H9 (cell line): ENCODE results near the gene ELFN2. TPM values are rescaled to one million over a fixed set of nuclear protein-coding genes. Genes with fewer than 3 reads are reported as not detected.

Source experiments
- DNase-seq: peaks from one replicate; pipeline ENCODE4 v3.0.0-alpha.2; 2017
- H2AFZ ChIP-seq: one replicate; pipeline ENCODE4 v1.6.1; 2013; ENCODE audit warnings: mild to moderate bottlenecking, low read length, control low read depth, moderate library complexity
- H2AK5ac ChIP-seq: 2 replicates; pipeline ENCODE4 v1.6.1; 2013; ENCODE audit warnings: low read length, control low read depth, mixed read lengths; ENCODE audit not compliant: insufficient read length
- H2BK120ac ChIP-seq: one replicate; pipeline ENCODE4 v1.6.1; 2013; ENCODE audit warnings: low read depth, mild to moderate bottlenecking, low read length, control low read depth, inconsistent platforms; ENCODE audit not compliant: poor library complexity, severe bottlenecking
- H2BK12ac ChIP-seq: 2 replicates; pipeline ENCODE4 v1.6.1; 2013; ENCODE audit warnings: low read length, control low read depth, mixed read lengths, low read depth; ENCODE audit not compliant: insufficient read length
- H2BK15ac ChIP-seq: 2 replicates; pipeline ENCODE4 v1.6.1; 2013; ENCODE audit warnings: low read depth, low read length, control low read depth
- H2BK20ac ChIP-seq: one replicate; pipeline ENCODE4 v1.6.1; 2013; ENCODE audit warnings: low read depth, mild to moderate bottlenecking, low read length, control low read depth, inconsistent platforms; ENCODE audit not compliant: poor library complexity, severe bottlenecking
- H2BK5ac ChIP-seq: 2 replicates; pipeline ENCODE4 v1.6.1; 2013; ENCODE audit warnings: low read length, control low read depth, mixed read lengths; ENCODE audit not compliant: insufficient read length
- H3K14ac ChIP-seq: 2 replicates; pipeline ENCODE4 v1.6.1; 2013; ENCODE audit warnings: low read length, control low read depth; ENCODE audit not compliant: insufficient read depth
- H3K18ac ChIP-seq: 2 replicates; pipeline ENCODE4 v1.6.1; 2013; ENCODE audit warnings: low read depth, mild to moderate bottlenecking, mixed read lengths, low read length, control low read depth; ENCODE audit not compliant: insufficient read length
- H3K23ac ChIP-seq: 2 replicates; pipeline ENCODE4 v1.6.1; 2013; ENCODE audit warnings: low read length, control low read depth, mixed read lengths, low read depth; ENCODE audit not compliant: insufficient read length
- H3K23me2 ChIP-seq: 2 replicates; pipeline ENCODE4 v1.6.1; 2013; ENCODE audit warnings: low read depth, mild to moderate bottlenecking, mixed read lengths, low read length, control low read depth; ENCODE audit not compliant: insufficient read length, poor library complexity, severe bottlenecking
- H3K27ac ChIP-seq: 2 replicates; pipeline ENCODE4 v1.5.1; 2013; ENCODE audit warnings: low read length, control low read depth, mixed read lengths, low read depth; ENCODE audit not compliant: insufficient read length
- H3K27me3 ChIP-seq: 2 replicates; pipeline ENCODE4 v1.6.1; 2013; ENCODE audit warnings: low read length, control low read depth, inconsistent platforms; ENCODE audit not compliant: insufficient read depth
- H3K4ac ChIP-seq: 2 replicates; pipeline ENCODE4 v1.6.1; 2013; ENCODE audit warnings: low read depth, mild to moderate bottlenecking, control low read depth, inconsistent platforms, low read length, moderate library complexity
- H3K4me1 ChIP-seq: 2 replicates; pipeline ENCODE4 v1.6.1; 2013; ENCODE audit warnings: low read length, control low read depth, inconsistent platforms; ENCODE audit not compliant: insufficient read depth
- H3K4me2 ChIP-seq: 2 replicates; pipeline ENCODE4 v1.6.1; 2013; ENCODE audit warnings: low read length, control low read depth, mixed read lengths; ENCODE audit not compliant: insufficient read length, insufficient read depth
- H3K56ac ChIP-seq: 2 replicates; pipeline ENCODE4 v1.6.1; 2013; ENCODE audit warnings: low read depth, mild to moderate bottlenecking, mixed read lengths, low read length, control low read depth; ENCODE audit not compliant: insufficient read length
- H3K79me1 ChIP-seq: 2 replicates; pipeline ENCODE4 v1.6.1; 2013; ENCODE audit warnings: low read depth, mild to moderate bottlenecking, moderate library complexity, low read length, control low read depth, inconsistent platforms; ENCODE audit not compliant: insufficient read depth, poor library complexity, severe bottlenecking
- H3K79me2 ChIP-seq: 2 replicates; pipeline ENCODE4 v1.6.1; 2013; ENCODE audit warnings: low read length, control low read depth, inconsistent platforms; ENCODE audit not compliant: insufficient read depth
- H3K9ac ChIP-seq: 2 replicates; pipeline ENCODE4 v1.6.1; 2013; ENCODE audit warnings: low read length, control low read depth, mixed read lengths; ENCODE audit not compliant: insufficient read length; ENCODE audit errors: extremely low read depth
- H3K9me3 ChIP-seq: one replicate; pipeline ENCODE4 v1.6.1; 2013; ENCODE audit warnings: low read depth, low read length, inconsistent platforms; ENCODE audit not compliant: control insufficient read depth
- H3T11ph ChIP-seq: one replicate; pipeline ENCODE4 v1.6.1; 2013; ENCODE audit warnings: mild to moderate bottlenecking, low read length, control low read depth, inconsistent platforms
- H4K20me1 ChIP-seq: one replicate; pipeline ENCODE4 v1.6.1; 2013; ENCODE audit not compliant: control insufficient read depth, insufficient read length, insufficient read depth
- H4K5ac ChIP-seq: 2 replicates; pipeline ENCODE4 v1.6.1; 2013; ENCODE audit warnings: low read depth, mild to moderate bottlenecking, mixed read lengths, low read length, control low read depth; ENCODE audit not compliant: insufficient read length
- H4K8ac ChIP-seq: replicated peaks from 2 replicates; pipeline ENCODE4 v1.6.1; 2013; ENCODE audit warnings: low read length, control low read depth, mixed read lengths, low read depth; ENCODE audit not compliant: insufficient read length
- H4K91ac ChIP-seq: 2 replicates; pipeline ENCODE4 v1.6.1; 2013; ENCODE audit warnings: low read depth, mild to moderate bottlenecking, moderate library complexity, mixed read lengths, low read length, control low read depth; ENCODE audit not compliant: insufficient read length
- H3K27ac Mint-ChIP-seq, 3 experiments: 2 replicates in 2 of 3; 3 replicates in 1 of 3; pipeline ENCODE4 v1.8.0; 2020 to 2021; ENCODE audit warnings: mixed read lengths in 3 of 3, mild to moderate bottlenecking in 1 of 3, moderate library complexity in 1 of 3
- H3K27me3 Mint-ChIP-seq: 2 replicates; pipeline ENCODE4 v1.8.0; 2021; ENCODE audit warnings: low read depth, mild to moderate bottlenecking, moderate library complexity, mixed read lengths
- H3K36me3 Mint-ChIP-seq, 3 experiments: 2 replicates in 2 of 3; 3 replicates in 1 of 3; pipeline ENCODE4 v1.8.0; 2020 to 2021; ENCODE audit warnings: low read depth in 3 of 3, mixed read lengths in 3 of 3; ENCODE audit not compliant: insufficient read depth in 1 of 3
- H3K4me1 Mint-ChIP-seq, 2 experiments: 2 replicates each; pipeline ENCODE4 v1.8.0; 2020; ENCODE audit warnings: mixed read lengths in 2 of 2
- H3K4me3 Mint-ChIP-seq, 2 experiments: 2 replicates in 1 of 2; 3 replicates in 1 of 2; pipeline ENCODE4 v1.8.0; 2020 to 2021; ENCODE audit warnings: mild to moderate bottlenecking in 2 of 2, mixed read lengths in 2 of 2, moderate library complexity in 1 of 2
- H3K9me3 Mint-ChIP-seq, 2 experiments: 2 replicates in 1 of 2; 3 replicates in 1 of 2; pipeline ENCODE4 v1.8.0; 2020; ENCODE audit warnings: mild to moderate bottlenecking in 2 of 2, mixed read lengths in 2 of 2, moderate library complexity in 1 of 2
- WGBS: extraction: QIAGEN DNeasy Blood & Tissue Kit; methylation state at CpG from one replicate; pipeline ENCODE4 v1.1.7; 2013; ENCODE audit warnings: missing lambda C conversion rate, low lambda C conversion rate, mixed read lengths; ENCODE audit not compliant: insufficient read length; ENCODE audit errors: extremely low coverage; 5-methylcytosine and 5-hydroxymethylcytosine counted together
- total RNA-seq: library from RNA; stranded (reverse); gene quantifications from 2 replicates; pipeline ENCODE4 v1.2.1, GENCODE V29; 2021
- TF ChIP-seq, protein P1 (sequence below): fragments of 200-600 bp; sonication (generic); conservative IDR thresholded peaks from 3 replicates; pipeline ENCODE4 v1.8.0; 2021; ENCODE audit warnings: antibody characterized with exemption, mild to moderate bottlenecking

The ELFN2 gene
- total RNA-seq, 1 experiment from 2014 or later, result 0.70 TPM

DNA sequence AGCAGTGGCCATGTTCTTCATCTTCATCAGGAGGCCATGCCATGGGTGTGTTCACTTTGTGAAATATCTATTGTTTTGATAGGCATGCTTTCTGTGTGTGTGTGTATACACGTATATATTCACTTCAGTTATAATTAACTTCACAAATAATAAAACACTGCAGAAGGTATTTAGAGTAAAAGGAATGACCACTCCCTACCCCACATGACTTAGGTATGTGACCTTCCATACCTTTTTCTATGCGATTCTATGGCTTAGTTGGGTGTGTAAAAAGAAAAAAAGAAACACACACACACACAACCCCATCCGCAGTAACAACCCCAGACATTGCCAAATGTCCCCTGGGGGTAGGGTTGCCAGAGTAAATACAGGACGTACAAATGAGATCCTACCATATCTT is 73.0 kb downstream of the ELFN2 start:
- no peaks in the 10 kb centered on the region for H3K23me2 ChIP-seq
- Mint-ChIP-seq H3K4me1 (peaks cover 11 to 34% of the 10 kb centered on the region in 2 experiments), H3K9me3 (no peaks in the 10 kb centered on the region; a peak in 1 of 5 replicates), H3K27me3 (peaks cover 36% of the 10 kb centered on the region), H3K27ac (no peak overlapping the region), H3K36me3 (no peaks in the 10 kb centered on the region), H3K4me3 (no peak overlapping the region)
- H2AK5ac ChIP-seq, result no peak overlapping the region
- no peak overlapping the region for H3K18ac ChIP-seq
- H2BK5ac ChIP-seq, result no peak overlapping the region
- H3K56ac ChIP-seq, result no peak overlapping the region
- H2BK20ac ChIP-seq, result no peak overlapping the region
- no peak overlapping the region for H2BK12ac ChIP-seq
- H4K91ac ChIP-seq, result no peak overlapping the region
- H3K27me3 ChIP-seq, result no peaks in the 10 kb centered on the region
- H3K79me2 ChIP-seq, result no peaks in the 10 kb centered on the region
- no peaks in the 10 kb centered on the region for H3K79me1 ChIP-seq
- H2BK15ac ChIP-seq, result no peak overlapping the region
- no peak overlapping the region for H3K23ac ChIP-seq
- no peak overlapping the region for H3K4me2 ChIP-seq
- no peak overlapping the region for H4K8ac ChIP-seq
- no peak overlapping the region for H3K14ac ChIP-seq
- no peak overlapping the region for H3K4ac ChIP-seq
- TF ChIP-seq, protein P1, sequence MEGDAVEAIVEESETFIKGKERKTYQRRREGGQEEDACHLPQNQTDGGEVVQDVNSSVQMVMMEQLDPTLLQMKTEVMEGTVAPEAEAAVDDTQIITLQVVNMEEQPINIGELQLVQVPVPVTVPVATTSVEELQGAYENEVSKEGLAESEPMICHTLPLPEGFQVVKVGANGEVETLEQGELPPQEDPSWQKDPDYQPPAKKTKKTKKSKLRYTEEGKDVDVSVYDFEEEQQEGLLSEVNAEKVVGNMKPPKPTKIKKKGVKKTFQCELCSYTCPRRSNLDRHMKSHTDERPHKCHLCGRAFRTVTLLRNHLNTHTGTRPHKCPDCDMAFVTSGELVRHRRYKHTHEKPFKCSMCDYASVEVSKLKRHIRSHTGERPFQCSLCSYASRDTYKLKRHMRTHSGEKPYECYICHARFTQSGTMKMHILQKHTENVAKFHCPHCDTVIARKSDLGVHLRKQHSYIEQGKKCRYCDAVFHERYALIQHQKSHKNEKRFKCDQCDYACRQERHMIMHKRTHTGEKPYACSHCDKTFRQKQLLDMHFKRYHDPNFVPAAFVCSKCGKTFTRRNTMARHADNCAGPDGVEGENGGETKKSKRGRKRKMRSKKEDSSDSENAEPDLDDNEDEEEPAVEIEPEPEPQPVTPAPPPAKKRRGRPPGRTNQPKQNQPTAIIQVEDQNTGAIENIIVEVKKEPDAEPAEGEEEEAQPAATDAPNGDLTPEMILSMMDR, result no peak
- no peaks in the 10 kb centered on the region for H3K4me1 ChIP-seq
- H2AFZ ChIP-seq, result no peak overlapping the region
- DNase-seq, result no peak
- H3T11ph ChIP-seq, result no peak overlapping the region
- H3K27ac ChIP-seq, result no peak overlapping the region
- WGBS, result no CpG with 5 or more reads among the region's 4 CpGs
- no peak overlapping the region for H2BK120ac ChIP-seq
- no peaks in the 10 kb centered on the region for H4K20me1 ChIP-seq
- H4K5ac ChIP-seq, result no peak overlapping the region
- no peaks in the 10 kb centered on the region for H3K9me3 ChIP-seq
- H3K9ac ChIP-seq, result no peak overlapping the region
